GM12874 (cell line): Measurements from ENCODE around the gene MALT1.

Experiments used
- CTCF ChIP-seq: IDR thresholded peaks from 2 replicates; pipeline ENCODE4 v1.5.1; 2011; ENCODE audit warnings: low read depth, mild to moderate bottlenecking, control low read depth, low read length, moderate library complexity; ENCODE audit not compliant: insufficient read depth

The MALT1 gene, protein sequence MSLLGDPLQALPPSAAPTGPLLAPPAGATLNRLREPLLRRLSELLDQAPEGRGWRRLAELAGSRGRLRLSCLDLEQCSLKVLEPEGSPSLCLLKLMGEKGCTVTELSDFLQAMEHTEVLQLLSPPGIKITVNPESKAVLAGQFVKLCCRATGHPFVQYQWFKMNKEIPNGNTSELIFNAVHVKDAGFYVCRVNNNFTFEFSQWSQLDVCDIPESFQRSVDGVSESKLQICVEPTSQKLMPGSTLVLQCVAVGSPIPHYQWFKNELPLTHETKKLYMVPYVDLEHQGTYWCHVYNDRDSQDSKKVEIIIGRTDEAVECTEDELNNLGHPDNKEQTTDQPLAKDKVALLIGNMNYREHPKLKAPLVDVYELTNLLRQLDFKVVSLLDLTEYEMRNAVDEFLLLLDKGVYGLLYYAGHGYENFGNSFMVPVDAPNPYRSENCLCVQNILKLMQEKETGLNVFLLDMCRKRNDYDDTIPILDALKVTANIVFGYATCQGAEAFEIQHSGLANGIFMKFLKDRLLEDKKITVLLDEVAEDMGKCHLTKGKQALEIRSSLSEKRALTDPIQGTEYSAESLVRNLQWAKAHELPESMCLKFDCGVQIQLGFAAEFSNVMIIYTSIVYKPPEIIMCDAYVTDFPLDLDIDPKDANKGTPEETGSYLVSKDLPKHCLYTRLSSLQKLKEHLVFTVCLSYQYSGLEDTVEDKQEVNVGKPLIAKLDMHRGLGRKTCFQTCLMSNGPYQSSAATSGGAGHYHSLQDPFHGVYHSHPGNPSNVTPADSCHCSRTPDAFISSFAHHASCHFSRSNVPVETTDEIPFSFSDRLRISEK

DNA sequence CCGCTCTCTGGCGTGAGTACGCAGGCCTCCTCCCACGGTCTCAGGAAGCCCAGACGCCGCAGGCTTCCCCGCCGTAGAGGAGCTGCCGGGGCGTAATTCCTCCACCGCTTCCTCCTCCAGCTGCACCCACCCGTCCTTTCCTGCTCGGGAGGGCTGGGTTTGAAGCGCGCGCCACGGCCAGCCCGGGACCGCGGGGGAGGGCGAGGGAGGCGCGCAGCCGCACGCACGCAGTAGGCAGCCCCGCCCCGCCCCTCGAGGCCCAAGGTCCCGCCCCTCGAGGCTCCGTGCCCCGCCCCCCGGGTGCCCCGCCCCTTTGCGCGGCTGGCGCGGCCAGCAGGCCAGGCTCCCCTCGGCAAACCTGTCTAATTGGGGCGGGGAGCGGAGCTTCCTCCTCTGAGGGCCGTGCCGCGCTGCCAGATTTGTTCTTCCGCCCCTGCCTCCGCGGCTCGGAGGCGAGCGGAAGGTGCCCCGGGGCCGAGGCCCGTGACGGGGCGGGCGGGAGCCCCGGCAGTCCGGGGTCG lies at the start of gene MALT1:
Gene MALT1, plus strand, starts transcription at position 355 of the 521 bp plus-strand sequence. CDS start 179 bp downstream, outside the sequence.
- no peak for TF ChIP-seq CTCF

GRCh38 chr18:58624011-58624410 lies 47.3 kb upstream of the MALT1 start:
- TF ChIP-seq CTCF = no peak

DNA sequence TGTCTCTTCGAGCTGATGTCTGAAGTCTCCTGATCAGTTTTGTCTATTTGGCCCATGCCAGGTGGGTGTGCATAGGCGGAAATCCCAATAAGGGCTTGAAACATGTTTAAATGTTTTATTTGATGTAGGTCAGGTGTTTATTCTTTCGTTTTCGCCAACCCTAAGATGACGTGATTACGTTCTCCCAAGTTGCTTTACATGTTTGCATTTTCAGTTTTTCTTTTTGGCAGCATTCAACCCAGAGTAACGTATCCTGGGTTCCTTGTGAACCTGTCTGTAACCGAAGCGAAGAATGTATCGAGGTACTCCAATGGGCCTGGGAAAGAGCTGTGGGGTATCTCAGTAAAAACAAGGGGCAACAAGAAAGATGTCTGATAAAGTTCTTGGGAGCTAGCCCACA lies 45.4 kb upstream of the MALT1 start:
- TF ChIP-seq CTCF = no peak

DNA sequence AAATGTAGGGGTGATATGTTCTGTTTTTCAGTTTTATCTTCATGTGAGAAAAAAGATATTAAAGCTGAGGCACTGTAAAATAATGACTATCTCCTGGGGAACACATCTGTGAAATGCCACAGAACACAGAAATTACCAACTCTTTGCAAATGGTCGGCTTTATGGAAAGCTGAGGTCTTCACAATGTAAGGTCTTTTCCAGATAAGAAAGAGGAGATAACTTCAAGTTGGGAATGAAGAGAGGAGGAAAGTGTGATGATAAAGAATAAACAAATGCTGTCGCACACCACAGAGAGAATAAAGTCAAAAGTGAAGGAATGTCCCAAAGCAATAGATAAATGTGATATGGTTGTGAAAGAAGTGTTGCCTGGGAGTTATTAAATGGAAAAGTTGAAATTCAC lies 41.2 kb upstream of the MALT1 start:
- no peak for TF ChIP-seq CTCF

DNA sequence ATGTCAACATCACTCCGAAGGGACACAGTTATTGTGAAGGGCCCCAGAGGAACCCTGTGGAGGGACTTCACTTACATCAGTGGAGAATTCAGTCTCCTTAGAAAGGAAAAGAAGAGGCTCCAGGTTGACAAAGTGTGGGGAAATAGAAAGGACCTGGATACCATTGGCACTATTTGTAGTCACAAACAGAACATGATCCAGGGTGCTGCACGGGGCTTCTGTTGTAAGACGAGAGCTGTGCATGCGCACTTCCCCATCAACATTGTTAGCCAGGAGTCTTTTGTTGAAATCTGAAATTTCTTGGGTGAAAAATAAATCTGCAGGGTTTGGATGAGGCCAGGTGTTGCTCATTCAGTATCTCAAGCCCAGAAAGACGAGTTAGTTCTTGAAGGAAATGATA lies 40.0 kb upstream of the MALT1 start:
- no peak for TF ChIP-seq CTCF

DNA sequence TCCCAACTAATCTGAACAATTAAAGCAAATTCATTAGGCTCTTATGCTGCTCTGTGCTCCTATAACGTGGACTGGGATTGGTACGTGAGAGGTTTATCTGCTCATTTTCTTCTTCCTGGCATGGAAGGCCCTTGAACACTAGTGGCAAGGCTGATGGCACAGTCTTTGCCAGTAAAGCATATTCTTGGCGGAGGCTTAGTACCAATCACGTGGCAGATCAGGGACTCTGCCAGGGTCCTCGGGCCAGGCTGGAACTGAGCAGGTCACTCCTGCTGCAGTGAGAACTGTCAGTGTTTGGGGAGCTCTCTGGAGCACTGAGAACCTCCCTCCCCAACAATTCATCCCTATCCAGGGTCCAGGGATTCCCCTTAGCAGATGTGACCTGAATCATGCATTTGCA lies 38.7 kb upstream of the MALT1 start:
- TF ChIP-seq CTCF = no peak

GRCh38 chr18:58633874-58634273 lies 37.4 kb upstream of the MALT1 start:
- no peak for TF ChIP-seq CTCF
